Measurements from ENCODE around the gene LRRC14B.
"Not testable (repeated sequence)": the region's sequence is repeated elsewhere in the genome, so short reads cannot be mapped to it uniquely, and the experiment has no call there.

The LRRC14B gene

DNA sequence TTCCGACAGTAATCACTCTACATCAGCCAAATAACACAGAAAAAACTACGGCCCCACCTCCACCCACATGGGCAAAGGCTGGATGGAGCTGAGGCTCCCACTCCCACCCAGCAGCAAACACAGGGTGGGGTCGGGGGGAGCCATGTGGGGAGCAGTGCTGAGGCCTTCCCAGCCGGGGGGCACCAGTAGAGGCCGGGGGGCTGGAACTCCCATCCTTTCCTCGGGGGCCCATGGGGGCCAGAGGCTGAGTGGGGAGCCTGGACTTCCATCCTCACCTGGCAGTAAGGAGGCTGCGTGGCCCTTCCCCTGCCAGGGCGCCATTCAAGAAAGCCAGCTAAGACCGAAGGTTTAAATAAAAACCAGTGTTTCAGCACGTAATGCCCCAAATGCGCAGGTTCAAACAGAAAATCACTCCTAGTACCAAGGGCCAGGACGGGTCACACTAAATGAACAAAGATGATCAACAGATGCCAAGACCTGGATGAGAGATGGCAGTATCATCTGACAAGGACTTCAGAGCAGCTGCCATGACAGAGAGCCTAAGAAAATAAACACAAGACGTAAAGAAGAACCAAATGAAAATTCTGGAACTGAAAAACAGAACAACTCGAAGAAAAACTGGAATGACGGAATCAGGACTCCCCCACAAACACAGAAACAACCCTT lies 17.3 kb downstream of the LRRC14B start:
- DNase-seq (ENCODE audit: low read depth), result no peak

DNA sequence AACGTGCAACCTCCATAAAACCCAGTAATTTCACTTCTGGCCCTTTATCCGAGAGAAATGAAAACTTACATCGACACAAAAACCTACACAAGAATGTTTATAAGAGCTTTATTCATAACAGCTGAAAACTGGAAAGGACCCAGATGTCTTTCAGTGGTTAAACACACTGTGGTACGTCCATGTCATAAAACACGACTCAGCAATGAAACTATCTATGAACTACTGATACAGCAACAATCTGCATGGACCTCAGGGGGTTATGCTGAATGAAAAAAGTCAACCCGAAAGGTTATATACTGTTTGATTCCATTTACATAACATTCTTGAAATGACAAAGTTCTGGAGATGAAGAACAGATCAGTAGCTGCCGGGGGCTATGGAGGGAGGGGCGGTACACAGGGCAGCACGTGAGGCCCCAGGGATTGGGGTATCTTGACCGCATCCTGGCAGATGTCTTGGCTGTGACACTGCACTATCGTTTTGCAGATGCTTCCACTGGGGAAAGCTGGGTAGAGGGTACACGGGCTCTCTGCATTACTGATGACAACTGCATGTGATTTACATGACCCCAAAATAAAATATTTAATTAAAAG lies 22.6 kb downstream of the LRRC14B start:
- no peak for DNase-seq (ENCODE audit: low read depth)

DNA sequence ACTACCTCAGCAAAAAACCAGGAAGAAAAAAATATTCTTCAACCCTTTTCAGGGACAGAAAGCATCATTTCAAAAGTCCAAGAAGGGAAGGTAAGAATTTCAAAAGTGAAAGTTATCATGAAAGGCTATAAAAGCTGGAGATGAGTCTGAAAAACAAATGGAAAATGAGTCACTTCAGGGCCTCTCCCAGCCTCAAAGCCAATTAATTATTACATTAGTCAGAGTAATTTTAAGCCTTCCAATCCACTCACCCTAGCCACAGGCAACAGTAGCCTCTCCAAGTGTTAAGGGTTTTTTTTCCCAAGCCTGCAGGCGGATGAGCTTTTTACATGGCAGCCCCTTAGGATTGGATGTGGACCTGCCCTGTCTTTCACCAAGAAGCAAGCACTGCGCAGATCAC lies 24.0 kb downstream of the LRRC14B start:
- not testable (repeated sequence) for DNase-seq (ENCODE audit: low read depth)

DNA sequence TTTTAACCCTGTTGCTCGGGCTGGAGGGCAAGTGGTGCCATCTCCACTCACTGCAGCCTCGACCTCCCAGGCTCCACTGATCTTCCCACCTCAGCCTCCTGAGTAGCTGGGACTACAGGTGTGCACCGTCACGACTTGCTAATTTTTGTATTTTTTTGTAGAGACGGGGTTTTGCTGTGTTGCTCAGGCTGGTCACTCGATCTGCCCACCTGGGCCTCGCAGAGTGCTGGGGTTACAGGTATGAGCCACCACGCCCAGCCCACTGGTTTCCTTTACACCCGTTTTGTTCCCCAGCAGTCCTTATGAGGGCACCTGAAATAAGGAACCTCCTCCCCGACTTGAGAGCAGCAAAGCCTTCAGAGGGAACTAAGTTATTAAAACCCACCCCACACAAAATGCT lies 24.8 kb downstream of the LRRC14B start:
- DNase-seq (ENCODE audit: low read depth), result not testable (repeated sequence)

DNA sequence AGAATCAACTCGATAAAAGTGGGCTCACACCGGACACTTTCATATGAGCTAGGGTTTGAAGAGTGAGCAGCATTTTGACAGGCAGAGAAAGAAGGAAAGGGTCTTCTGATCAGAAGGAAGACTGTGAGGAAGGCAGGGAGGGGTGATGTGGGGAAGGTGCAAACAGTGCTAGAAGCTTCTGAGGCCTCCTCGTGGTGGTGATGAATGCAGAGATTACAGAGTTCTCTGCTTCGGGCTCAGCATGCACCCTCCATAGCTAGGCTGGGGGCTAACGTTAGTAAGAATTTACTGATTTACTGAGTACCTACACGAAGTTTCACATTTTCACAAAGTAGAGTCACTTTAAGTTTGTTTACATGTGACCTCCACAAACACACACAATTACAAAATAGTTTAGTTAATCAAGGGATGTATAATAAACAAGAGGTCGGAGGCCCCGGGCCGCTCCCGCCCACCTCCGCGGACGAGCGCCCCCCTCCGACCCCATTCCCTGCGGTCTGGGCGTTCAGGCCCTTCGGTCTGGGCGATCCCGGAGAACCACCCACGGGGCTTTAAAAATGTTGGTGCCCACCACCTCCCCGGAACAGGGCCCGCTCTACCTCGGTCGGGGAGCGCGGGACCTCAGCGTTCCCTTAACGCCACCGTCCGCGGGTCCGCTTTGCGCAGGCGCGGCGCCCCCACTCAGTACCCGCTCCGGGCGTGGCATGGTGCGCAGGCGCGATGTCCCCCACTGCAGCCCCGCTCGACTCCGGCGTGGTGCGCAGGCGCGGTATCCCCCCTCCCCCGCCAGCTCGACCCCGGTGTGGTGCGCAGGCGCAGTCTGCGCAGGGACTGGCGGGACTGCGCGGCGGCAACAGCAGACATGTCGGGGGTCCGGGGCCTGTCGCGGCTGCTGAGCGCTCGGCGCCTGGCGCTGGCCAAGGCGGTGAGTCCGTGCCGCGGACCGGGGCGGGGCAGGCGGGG lies 26.5 kb downstream of the LRRC14B start, which contains the start of the genes CCDC127 and SDHA:
CCDC127 (minus strand) TSS at position 660 of the 963 bp plus-strand sequence. CDS start 1,304 bp downstream, outside the sequence.
SDHA (plus strand) TSS at position 827 of the 963 bp plus-strand sequence; CDS start at position 863, 36 bp downstream.
- peak; percentile 82 for DNase-seq (ENCODE audit: low read depth)

DNA sequence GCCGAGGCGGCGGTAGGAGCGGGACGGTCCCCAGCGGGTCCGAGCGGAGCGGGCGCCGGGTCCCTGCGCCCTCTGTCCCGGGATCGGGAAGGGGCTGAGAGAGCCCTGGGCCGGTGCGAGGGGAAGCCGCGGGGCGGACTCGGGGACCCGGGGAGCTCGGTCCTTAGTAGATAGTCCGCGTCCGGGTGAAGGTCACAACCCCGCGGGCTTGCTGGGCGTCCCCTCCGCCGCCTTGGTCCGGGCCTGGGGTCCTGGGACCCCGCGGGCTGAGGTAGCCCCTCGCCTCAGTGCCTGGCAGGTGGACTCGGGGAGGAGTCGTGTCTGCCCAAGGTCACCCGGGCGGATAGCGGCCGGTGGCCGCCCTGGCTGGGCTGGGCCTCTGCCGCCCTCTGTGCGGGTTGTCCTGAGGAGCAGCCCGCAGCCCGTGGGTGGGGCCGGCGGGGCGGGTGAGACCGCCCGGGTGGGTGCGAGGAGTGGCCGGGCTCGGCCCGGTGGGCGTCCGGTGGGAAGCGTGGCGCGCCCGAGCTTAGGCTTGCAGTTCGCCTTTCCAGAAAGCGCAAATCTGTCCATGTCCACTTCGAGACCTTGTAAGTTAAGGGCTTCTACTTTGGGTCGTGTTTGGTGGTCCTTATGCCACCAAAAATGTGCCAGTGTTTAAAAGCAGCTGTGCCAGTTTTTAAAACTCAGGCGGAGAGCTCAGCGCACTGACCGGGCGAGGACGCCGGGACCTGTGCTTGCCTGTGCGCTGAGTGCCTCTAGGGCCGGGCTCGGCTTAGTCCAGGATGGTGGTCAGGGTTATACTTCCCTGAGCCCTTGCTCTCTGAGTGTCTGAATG lies 27.4 kb downstream of the LRRC14B start:
- no peak for DNase-seq (ENCODE audit: low read depth)

DNA sequence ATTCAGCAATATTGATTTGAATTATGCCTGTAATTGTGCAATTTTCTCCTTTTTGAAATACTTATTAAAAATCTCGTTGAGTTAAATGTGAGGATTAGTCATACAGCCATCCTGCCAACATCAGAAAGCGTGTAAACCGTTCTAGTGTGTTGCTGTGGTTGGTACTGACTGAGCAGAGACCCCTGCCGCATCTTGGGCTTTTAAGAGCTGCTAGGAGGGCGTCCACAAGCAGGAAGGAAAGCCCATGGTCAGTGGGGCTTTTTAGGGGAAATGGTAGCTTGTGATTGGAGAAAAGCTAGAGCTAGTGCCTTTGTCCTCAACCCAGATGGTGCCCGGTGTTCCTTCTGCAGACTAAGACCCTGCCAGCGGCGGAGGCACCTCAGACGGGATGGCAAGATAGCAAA lies 28.2 kb downstream of the LRRC14B start:
- DNase-seq (ENCODE audit: low read depth), result no peak

DNA sequence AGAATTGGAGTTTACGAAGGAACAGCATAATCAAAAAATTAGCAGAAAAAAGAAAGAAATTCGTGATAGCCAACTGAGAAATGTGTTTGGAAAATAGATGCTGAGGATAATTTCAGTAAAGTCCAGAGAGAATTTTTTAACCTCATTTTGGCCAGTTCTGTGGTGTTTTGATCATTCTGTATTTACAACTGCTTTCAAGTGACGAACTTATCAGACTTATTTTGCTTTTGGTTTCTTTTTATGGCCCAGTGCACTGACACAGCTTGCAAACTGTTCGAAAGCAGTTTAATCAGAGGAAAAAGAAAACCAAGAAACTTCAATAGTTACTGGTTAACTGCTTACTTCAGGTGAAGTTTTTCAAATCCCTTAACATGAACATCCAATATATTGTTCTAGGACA lies 28.7 kb downstream of the LRRC14B start:
- DNase-seq (ENCODE audit: low read depth), result no peak

DNA sequence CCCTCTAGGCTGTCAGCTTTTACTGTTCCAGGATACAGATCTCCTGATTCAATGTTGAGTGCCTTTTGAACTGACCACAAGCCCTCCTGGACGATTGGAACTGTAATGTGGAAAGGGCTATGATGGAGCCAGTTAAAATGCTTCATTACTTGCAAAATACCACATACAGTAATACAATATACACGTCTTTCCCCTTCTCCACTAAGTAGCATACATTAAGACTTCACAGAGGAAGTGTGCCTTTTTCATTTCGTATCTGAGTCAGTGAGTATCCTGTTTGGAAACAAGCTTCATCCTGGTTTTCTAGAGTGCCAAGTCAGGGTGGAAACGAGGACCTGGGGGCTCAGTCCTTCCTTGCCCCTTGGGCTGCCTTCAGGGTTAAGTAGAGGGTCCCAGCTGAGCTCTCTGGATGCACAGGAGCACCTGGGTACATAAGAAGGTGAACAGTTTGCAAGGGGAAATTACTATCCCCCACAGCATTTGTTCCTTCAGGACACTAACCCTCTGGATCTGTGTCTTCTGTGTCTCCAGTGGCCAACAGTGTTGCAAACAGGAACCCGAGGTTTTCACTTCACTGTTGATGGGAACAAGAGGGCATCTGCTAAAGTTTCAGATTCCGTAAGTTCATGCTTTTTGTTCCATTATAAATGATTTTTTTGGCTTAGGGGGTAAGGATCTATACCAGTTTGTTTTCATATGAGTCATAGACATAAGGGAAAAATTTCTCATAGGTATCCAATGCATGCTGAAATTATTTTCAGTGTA lies 31.8 kb downstream of the LRRC14B start:
- not testable (repeated sequence) for DNase-seq (ENCODE audit: low read depth)

DNA sequence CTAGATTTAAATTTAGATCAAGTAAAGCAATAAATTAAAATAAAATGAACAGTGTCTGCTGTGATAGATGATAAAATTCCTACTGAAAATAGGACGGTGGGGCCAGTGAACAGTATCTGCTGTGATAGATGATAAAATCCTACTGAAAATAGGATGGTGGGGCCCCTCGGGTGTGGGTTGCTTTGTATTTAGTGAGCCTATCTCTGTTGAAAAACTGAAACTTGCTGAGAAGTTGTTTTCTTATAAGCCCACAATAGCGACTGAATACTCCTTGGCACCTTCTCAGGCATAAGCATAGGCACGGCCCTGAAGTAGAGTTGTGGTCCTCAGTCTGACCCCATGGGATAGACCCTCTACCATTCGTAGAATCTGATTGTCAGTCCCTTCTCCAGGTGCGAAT lies 32.5 kb downstream of the LRRC14B start:
- DNase-seq (ENCODE audit: low read depth), result no peak

DNA sequence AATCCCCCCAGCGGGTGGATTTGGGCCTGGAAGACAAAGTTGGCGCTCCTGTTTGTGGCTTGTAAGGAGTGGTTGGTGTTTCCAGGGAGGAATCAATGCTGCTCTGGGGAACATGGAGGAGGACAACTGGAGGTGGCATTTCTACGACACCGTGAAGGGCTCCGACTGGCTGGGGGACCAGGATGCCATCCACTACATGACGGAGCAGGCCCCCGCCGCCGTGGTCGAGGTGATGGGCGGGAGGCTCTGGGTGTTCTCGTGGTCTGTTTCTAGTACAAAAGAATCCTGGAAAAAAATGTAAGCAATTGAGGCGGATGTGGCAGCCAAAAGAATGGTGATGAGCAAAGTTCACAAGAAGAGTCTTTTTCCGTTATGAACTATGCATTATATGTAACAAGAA lies 34.0 kb downstream of the LRRC14B start:
- no peak for DNase-seq (ENCODE audit: low read depth)

DNA sequence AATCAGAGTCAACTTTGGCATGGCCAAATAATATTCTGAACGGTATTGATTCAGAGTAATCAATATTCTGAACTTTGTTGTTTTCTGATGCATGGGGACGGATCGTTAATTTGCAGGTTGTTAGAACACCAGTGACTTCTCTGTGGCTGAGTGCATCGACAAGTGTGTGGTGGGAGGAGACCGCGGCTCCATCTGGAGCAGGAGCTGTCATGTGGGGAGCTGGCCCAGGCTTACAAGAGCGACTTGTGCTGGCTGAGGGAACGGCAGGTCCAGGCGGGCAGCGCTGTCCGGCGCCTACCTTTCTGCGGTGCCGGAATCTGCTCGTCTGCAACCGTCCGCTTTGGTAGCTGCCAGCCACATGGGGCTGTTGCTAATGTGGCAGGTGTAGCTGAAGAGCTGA lies 36.1 kb downstream of the LRRC14B start:
- DNase-seq (ENCODE audit: low read depth), result not testable (repeated sequence)

DNA sequence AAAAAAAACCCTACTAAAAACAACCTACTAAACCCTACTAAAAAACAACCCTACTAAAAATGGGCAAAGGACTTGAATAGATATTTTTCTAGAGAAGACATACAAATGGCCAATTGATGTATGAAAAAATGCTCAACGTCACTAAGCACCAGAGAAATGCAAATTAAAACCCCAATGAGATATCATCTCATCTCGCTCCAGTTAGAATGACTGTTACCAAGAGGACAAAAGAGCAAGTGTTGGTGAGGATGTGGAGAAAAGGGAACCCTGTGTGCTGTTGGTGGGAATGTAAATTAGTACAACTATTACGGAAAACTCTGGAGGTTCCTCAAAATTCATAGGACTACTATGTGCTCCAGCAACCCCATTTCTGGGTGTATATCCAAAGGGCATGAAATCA lies 37.6 kb downstream of the LRRC14B start:
- DNase-seq (ENCODE audit: low read depth), result no peak

DNA sequence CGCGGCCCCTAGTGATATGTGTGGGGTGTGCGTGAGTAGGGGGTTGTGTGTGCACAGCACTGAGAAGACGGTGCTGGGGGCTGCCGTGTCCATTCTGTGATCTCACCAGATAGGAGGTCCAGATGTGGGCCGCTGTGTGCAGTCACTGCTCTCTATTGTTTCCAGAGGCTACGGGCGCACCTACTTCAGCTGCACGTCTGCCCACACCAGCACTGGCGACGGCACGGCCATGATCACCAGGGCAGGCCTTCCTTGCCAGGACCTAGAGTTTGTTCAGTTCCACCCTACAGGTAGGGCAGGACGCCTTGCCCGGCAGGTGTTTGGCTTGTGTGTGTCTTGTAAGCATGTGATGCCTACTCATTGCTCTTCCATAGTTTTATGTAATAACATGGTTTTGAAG lies 39.4 kb downstream of the LRRC14B start:
- DNase-seq (ENCODE audit: low read depth), result no peak

DNA sequence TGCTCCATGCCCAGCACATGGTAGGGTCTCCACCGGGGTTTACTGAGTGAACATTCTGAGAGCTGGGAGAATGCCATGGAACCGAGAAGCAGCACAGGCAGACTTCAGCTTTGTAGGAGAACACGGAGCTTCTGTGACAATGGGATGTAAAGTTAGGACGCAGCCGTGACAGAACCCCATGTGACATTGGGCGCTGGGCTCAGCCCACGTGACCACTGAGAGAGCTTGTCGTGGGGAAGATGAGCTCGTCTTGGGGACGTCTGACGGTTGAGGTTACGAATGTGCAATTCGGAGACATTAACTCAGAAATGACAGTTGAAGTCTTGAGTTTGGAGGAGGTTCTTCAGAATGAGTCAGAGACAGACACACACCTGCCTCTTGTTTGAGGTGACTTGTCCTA lies 40.4 kb downstream of the LRRC14B start:
- DNase-seq (ENCODE audit: low read depth), result no peak

DNA sequence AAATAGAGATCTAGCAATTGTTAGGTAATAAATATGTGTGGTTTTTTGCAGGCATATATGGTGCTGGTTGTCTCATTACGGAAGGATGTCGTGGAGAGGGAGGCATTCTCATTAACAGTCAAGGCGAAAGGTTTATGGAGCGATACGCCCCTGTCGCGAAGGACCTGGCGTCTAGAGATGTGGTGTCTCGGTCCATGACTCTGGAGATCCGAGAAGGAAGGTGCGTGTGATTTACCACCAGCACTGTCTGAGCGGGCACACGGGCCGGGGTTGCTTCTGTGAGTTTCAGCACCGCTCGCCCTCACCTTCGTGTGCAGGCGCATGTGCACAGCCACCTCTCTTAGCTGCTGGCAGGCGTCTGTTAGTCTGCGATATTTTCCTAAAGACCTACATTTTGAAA lies 42.1 kb downstream of the LRRC14B start:
- not testable (repeated sequence) for DNase-seq (ENCODE audit: low read depth)

DNA sequence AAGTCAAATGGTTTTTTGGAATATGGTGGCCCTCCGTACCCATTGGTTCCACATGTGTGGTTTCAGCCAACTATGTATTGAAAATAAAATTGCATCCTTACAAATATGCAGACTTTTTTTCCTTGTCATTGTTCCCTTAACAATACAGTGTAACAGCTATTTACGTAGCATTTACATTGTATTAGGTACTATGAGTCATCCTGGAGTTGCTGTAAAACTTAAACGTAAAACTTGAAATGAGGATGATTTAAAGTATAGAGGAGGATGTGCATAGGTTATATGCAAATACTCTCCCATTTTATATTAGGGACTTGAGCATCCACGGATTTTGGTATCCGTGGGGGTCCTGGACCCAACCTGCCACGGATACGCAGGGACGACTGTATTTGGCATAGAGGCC lies 43.2 kb downstream of the LRRC14B start:
- DNase-seq (ENCODE audit: low read depth), result no peak

DNA sequence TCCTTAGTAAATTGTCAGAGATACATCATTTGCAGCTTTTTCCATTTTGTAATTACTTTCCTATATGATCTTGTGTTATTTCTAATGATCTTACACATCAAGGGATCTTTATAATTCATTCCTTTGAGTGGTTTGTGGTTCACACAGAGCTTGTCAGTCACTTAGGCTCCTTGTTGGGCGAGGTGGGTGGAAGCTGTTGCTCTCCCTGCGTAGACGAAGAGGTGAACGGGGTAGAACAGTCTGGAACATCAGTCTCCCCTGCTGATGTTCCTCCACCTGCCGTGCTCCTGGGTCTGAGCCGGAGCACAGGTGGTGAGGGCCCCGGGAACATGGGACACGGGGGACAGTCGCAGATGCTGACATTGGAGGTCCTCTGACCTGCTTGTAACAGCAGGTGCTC lies 44.2 kb downstream of the LRRC14B start:
- DNase-seq (ENCODE audit: low read depth), result not testable (repeated sequence)

DNA sequence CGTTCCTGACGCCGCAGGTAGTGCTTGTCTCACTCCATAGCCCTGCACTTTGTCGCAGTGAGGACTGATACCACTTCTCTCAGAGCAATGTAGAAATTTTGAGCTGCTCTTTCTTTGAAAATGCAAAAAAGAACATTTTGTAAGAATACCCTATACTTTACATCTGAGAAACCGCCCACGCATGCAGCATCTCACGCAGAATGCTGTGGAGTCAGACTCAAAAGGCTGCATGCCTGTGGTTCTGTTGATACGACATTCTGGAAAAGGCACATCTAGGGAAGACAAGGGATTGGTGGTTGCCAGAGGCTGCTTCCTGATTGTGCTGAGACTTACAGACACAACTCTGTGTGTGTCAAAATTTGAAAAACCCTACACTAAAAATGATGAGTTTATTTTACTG lies 46.6 kb downstream of the LRRC14B start:
- not testable (repeated sequence) for DNase-seq (ENCODE audit: low read depth)

DNA sequence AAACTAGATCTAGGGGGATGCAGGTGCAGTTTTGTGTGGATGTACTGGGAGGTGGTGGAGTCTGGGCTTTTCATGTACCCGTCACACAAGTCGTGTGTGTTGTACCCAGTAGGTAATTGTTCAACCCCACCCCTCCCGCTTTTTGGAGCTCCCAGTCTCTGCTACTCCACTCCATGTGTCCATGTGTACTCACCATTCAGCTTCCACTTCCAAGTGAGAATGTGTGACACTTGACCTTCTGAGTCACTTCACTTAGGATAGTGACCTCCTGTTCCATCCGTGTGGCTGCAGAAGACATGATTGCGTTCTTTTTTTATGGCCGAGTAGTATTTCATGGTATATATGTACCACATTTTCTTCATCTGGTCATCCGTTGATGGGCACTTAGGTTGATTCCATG lies 49.3 kb downstream of the LRRC14B start:
- not testable (repeated sequence) for DNase-seq (ENCODE audit: low read depth)
